Anterior cingulate cortex (tissue), 58 donors: ENCODE data around the gene SARDH.
"Not testable (repeated sequence)": the region's sequence is repeated elsewhere in the genome, so short reads cannot be mapped to it uniquely, and the experiment has no call there.

Experiments
- DNase-seq, 58 donors: peaks; one replicate each; lab custom pipeline; 2025; lab: John Stamatoyannopoulos, UW

SARDH gene

DNA sequence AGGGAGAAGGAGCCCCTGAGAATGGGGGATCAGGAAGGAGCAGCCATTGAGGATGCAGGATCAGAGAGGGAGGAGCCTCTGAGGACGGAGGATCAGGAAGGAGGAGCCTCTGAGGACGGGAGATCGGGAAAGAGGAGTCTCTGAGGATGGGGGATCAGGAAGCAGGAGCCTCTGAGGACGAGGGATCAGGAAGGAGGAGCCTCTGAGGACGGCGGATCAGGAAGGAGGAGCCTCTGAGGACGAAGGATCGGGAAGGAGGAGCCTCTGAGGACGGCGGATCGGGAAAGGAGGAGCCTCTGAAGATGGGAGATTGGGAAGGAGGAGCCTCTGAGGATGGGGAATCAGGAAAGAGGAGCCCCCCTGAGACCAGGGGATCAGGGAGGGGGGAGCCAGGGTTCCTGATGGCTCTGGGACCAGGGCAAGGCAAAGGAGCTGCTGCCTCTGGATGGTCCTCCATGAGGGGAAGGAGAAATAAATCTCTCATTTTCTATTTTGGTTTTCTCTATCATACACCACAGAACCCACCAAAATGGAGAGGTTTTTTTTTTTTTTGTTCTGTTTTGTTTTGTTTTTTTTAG is 22.6 kb upstream of the SARDH start:
- no peak for DNase-seq

DNA sequence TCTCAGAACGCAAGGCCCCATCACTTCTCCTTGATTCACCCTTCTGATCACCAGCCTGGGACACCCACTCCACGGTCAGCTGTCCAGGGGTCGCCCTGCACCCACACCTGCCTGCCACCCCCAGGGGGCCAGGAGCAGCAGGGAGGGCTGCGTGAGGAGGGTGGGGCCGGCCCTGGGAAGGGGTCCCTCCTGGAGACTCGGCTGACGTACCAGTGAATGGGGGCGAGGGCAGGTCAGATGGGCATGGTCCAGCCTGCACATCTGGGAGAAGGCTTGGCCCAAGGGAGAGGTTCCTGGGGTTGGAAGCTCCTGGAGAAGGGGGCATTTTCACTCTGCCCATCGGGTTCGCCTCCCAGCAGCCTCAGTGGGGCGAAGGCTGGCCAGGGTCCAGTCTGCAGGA is 21.8 kb upstream of the SARDH start:
- no peak for DNase-seq

DNA sequence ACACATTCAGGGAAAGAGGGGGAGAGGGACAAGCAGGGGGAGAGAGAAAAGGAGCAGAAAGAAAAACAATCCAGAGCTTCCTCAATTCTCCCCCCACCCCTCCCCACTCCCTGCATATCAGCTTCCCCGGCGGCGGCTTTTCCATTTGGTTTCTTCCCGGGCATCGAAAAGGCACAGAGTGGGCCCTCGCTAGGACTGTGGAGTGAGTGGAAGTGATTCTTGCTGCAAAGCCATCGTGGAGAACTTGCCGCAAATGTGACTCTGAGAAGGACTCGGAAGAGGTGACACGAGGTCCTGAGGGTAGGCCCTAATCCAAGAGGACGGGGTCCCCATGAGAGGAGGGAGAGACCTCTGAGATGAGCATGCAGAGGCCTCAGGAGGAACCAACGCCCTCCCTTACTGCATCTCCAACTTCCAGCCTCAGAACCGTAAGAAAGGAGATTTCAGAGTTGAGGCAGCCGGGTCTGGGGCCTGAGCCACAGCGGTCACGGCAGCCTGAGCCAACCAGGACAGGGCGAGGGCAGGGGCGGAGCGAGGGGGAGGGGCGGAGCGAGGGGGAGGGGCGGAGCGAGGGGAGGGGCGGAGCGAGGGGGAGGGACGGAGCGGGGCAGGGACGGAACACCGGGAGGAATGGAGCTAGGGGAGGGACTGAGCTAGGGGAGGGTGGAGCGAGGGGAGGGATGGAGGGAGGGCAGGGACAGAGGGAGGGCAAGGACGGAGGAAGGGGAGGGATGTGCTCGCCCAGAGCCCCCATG is 21.2 kb upstream of the SARDH start:
- DNase-seq = no peak

DNA sequence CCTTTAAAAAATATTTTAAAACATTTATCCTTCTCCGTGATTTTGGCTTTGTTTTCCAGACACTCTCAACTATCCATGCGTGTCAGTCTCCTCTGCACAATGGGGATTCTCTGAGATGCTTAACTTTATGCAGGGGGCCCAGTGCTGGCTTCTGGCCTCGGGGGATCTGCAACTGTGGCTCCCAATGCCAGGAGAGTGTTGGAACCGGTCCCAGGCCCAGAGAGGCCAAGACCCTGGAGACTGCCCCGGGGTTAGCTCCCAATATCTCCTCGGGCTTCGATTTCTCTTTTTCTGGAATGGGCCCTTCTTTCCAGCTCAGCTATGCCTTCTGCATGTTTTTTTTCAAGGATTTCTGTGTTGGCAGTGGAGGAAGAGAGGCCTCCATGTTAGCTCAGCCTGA is 20.1 kb upstream of the SARDH start:
- no peak for DNase-seq

DNA sequence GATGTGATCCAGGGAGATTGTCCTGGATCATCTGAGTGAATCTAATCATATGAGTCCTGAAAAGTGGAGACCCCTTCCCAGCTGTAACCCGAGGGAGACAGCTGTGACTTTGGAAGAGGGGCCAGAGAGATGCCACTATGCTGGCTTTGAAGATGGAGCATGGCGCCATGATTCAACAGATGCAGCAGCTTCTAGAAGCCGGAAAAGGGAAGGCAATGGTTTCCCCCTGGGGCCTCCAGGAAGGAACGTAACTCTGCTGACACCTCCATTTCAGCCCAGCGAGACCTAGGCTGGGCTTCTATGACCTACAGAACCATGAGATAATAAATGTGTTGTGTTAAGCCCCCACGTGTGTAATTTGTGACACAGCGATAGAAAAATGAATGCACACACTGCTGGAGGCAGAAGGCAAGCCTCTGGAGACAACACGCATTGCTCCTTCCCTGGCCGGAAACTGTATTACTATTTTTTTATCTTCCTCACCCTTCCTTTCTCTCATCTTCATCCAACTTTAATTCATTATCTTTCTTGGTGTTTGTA is 16.6 kb upstream of the SARDH start:
- no peak for DNase-seq

DNA sequence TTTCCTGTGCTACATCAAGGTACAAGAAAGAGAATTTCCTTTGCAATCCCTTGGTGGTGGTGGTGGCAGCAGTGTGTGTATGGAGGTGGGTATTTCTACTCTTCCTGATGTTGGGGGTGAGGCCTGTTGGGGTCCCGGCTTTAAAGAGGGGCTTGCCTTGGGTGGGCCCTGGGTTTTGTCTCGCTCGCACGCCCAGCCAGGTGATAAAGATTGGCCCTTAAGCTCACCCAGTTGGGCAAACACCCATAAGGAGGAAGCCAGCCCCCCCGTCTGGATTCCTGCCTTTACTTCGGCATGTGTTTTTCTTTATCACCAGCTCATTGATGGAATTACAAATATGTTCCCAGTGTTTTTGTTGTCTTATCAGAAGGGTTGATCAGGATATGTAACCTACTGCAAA is 16.0 kb upstream of the SARDH start:
- no peak for DNase-seq

DNA sequence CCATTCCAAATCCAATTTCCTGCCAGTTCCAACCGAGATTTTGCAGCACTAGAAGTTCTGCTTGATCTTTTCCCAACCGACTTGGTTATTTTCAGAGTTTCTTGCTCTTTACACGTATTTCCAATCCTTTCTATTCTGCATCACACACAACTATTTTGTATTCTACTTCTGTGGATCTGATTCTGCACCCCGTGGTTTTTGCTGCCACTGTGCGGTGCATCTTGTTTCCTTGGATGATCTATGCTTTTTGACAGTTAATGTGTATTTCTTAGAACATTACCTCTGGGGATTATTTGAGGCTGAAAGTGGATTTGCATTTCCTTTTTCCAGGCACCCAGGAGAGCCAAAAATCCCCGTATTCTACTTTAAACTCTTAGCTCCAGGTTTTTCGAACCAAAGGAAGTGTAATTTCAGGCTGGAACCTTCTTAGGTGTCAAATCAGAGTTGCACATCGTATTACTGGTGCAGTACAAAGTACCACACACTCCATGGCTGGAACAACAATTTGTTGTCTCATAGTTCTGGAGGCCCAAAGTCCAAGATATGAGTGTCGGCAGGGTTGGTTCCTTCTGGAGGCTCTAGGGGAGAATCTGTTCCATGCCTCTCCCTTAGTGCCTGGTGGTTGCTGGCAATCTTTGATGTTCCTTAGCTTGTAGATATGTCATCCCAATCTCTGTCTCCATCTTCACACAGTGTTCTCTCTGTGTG is 14.7 kb upstream of the SARDH start:
- no peak for DNase-seq

DNA sequence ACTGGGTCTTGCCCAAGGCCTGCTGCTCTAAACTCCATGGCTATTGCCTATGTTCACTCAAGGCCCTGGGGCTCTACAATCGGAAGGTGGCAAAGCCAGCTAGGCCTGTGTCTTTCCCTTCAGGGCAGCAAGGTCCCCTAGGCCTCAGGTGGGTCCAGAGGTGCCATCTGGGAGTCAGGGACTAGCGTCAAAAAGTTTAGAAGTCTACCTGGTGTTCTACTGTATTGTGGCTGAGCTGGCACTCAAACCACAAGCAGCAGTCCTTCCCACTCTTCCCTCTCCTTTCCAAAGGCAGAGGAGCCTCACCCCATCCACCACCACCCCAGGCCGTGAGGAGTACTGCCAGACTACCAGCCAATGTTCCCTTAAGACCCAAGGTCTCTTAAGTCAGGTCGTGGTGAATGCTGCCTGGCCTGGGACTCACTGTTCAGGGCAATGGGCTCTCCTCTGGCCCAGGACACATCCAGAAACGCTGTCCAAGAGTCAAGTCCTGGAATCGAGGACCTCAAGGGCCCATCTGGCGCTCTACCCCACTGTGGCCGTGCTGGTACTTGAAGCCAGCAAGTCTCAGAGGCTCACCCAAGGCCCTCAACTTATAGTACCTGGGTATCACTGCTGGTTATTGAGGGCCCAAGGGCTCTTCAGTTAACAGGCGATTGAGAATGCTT is 13.0 kb upstream of the SARDH start:
- DNase-seq = no peak

DNA sequence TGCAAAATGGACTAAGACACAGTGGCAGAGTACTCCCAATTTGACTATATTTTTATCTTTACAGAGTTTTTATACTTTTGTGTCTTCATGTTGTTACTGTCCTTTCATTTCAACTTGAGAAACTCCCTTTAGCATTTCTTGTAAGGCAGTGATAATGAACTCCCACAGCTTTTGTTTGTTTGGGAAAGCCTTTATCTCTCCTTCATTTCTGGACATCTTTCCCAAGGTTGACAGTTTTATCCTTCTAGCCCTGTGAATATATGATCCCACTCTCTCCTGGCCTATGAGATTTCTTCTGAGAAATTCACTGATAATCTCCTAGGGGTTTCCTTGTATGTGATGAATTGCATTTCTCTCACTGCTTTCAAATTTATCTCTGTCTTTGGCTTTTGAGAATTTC is 9.2 kb upstream of the SARDH start:
- DNase-seq = no peak

DNA sequence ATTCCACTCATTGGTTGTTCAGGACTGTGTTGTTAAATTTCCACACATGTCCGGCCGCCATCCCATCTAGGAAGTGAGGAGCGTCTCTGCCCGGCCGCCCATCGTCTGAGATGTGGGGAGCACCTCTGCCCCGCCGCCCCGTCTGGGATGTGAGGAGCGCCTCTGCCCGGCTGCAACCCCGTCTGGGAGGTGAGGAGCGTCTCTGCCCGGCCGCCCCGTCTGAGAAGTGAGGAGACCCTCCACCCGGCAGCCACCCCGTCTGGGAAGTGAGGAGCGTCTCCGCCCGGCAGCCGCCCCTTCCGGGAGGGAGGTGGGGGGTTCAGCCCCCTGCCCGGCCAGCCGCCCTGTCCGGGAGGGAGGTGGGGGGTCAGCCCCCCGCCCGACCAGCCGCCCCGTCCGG is 6.4 kb upstream of the SARDH start:
- DNase-seq = not testable (repeated sequence)

DNA sequence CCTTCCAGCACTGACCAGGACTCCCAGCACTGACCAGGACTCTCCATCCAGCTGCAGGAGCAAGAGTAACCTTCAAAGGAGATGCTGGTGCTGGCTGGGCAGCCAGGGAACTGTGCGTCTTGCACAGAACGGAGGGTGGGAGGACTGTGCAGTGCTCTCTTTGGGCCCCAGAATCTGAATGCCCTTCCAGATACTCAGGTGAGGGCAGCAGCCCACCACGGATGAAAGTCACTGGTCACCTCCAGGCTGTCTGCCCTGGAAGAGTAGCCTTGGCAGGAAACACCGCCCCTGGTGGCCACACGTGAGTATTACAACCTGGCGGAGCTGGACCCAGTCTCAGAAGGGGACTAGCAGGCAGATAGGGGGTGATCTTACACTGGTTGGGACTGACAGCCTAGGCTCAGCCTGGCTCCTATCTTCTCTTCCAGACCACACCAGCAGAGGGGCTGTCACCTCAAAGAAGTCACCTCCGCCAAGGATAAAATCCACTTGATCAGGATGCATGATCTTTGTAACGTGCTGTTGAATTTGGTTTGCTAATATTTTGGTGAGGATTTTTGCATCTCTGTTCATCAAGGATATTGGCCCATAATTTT is 4.8 kb upstream of the SARDH start:
- peak in 54 of 58 donors; percentile 19 to 85 (median 56) for DNase-seq

DNA sequence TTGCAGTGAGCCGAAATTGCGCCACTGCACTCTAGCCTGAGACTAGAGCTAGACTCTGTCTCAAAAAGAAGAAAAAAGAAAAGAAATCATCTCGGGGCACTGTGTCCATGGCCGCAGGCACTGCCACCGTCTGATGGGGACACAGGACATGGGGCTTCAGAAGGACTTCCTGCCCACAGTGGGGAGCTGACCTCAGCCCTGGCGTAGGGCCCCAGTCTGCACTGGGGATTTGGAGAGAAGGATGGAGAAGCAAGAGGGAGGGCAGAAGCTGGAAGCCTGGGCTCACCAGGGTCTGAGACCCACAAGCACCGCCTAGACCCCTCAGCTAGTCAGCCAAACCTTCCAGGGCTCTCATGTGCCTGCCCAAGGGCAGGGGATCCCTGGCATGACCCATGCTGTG is 4.1 kb upstream of the SARDH start:
- DNase-seq = no peak

DNA sequence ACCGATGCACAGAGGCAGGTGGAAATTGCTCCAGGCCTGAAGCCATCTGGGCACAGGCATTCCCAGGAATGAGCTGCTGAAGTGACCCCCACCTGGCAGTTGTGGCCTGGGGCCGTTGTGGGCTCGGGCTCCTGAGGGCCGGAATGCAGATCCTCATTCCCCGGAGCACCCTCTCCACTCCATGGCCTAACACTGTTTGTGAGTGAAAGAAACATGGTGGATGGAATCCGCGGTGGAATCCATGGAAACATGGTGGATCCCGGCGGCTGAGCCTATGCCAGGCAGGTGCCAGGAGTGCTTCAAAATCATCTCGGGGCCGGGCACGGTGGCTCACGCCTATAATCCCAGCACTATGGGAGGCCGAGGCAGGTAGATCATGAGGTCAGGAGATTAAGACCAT is 3.6 kb upstream of the SARDH start:
- DNase-seq = no peak

DNA sequence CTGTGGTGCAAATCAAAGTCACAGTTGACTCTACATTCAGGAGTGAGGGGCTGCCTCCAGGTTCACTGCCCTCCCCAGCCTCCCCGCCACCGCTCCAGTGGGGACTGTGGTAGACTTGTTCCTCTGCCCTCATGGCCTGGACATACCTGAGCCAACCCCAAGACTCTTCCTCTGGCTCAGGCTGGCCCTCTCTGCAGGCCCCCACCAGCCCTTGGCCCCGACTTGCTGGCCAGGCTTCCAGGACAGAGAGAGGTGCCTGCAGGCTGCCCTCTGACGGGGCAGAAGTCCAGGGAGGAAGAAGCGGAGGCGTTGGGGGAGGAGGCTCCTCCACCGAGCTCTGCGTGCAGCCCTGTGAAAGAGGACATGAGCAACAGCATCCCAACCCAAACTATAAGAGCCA is 2.8 kb upstream of the SARDH start:
- DNase-seq = no peak

DNA sequence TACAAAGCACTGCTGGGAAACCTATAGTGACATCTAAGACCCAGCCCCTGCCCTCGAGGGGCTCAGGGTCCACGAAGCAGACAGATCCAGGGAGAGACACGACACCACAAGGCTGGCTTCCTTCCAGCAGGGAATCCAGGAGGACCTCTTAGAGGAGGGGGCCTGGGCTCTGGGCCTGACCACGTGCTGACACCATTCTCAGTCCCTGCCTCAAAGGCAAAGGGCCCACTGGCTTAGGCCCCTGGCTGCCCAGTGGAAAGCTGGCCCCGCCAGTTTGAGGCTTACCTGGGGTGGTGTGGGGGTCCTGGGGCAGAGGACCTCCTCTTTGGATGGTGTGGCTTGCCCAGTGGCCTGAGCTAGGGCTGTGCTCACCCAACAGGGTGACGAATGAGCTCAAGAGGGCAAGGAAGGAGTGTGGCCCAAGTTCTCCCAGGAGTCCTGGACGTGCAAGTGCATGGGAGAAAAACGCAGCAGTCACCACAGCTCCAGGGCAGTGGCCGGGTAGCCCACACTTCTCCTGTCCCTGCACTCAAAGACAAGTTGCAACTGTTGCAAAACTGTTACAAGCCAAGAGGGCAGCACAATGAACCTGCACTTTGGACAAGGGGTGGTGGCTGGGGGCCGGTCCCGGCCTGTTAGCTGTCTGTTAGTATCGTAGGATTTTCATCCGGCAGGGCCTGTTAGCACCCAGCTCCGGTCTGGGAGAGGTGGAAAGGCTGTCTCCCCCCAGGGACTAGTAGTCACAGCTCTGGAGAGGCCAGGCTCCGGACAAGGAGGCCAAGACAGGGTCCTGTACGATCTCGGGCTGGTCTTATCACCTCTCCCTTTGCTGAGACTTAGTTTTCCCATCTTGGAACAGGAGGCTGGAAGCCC is 1.5 kb upstream of the SARDH start:
- no peak for DNase-seq

DNA sequence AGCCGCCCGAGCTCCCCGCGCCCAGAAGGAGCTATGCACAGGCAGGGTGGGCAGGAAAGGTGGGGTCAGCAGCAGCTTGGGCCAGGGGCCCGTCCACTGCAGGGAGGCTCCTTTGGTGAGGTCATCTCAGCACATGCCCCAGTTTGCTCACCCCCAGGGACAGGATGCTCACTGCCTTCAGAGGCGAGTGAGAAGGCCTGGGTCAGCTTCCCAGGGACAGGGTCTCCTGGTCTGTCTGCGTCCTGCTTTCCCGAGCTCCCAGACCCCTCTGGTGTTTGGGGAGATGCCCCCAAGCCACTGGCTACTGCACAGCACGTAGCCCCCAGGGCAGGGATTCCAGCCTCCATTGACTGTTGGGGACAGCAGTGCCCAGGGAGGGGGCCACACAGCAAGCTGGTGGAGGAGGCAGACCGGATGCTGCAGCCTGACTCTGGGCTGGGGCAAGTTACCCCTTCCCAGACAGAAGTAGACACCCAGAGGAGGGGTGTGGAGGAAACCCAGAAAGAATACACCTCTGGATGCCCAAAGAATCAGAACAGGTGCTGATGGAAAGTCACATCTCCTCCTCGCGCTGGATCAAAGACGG is 581 bp upstream of the SARDH start:
- no peak for DNase-seq

DNA sequence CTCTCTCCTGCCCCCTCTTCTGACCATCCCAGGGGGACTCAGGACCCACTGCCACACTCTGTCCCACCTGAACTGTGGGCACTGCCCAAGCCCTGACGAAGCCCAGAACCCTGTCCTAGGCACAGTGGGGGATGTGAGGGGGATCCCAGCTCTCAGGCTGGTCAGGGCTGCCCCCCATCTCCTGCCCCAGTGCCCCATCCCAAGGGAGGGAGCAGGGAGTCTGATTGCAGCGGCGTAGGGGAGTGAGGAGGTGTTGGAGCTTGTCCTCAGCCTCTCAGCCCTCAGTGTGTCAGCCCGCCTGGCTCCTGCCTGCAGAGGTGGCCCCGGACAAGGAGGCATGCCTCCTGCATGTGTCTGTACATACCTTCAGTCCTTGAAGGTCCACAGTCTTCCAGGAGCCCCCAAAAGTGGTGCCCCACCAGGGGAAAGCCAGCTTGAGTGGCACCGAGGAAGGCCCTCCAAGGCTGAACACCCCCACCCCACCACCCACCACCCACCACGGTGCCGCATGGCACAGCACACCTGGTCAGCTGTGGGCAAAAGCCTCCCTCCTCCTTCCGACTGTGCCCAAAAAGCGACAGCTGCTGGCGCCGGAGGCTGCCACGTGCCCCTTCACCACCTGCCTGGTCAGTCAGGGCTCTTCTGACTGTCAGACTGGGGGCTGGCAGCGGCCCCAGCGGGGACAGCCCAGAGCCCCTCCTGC is 930 bp downstream of the SARDH start:
- DNase-seq = no peak

DNA sequence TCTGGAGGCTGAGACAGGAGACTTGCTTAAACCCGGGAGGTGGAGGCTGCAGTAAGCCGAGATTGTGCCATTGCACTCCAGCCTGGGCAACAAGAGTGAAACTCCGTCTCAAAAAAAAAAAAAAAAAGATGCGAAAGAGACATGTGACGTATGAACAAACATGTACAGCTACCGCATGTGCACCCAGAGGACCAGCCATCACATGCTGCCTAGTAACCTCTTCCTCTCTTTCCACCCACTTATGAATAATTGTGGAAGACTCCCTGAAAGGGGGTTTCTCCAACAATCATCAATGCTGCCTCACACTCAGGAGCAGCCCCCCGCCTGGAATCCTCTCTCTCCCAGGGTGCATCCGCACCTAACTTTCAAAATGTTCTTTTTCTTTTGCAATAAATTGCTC is 2.2 kb downstream of the SARDH start:
- DNase-seq = no peak

DNA sequence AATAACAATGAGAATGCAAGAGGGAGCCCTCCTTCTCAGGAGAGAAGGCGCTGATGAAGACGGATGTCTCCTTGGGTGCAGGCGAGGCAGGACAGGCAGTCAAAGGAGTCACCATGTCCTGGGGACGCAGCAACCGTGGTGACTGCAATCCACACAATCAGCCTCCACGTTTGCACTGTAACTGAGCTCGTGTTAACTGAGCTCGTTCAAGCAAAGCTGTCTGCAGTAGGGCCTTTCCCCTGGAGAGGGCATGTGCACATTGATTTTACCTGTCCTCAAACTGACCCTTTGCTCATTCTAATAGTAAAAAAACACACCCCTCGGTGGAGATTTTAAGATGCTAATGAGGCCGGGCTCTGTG is 2.8 kb downstream of the SARDH start:
- DNase-seq = no peak
